ENCODE measurements around the gene CYGB. TPM values are rescaled to one million over a fixed set of nuclear protein-coding genes. Genes with fewer than 3 reads are reported as not detected.
"Not testable (repeated sequence)": the region's sequence is repeated elsewhere in the genome, so short reads cannot be mapped to it uniquely, and the experiment has no call there.

The CYGB gene
- total RNA-seq, 1 experiment from 2014 or later = 0.56 TPM

DNA sequence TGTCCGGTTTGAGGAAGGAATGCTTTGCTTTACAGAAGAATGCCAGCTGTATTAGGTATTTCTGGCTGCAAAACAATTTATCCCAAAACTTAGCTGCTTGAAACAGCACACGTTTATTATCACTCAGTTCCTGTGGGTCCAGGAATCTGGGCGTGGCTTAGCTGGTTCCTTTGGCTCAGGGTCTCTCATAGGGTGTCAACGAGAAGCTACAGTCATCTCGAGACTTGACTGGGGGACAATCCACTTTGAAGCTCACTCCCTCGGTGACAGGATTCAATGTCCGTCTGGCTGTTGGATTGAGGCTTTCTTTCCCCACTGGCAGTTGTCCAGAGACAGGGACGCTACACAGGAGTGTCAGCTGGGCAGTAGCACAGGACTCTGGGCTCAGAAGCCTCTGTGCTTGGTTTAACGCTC lies 26.7 kb downstream of the CYGB start:
- no peak for DNase-seq (ENCODE audit: low spot score)
- BruUV-seq (replicated peaks) = no TSS peak
- H3K27ac ChIP-seq (ENCODE audit: low read depth, low read length, poor library complexity, severe bottlenecking) = no peak overlapping the region

DNA sequence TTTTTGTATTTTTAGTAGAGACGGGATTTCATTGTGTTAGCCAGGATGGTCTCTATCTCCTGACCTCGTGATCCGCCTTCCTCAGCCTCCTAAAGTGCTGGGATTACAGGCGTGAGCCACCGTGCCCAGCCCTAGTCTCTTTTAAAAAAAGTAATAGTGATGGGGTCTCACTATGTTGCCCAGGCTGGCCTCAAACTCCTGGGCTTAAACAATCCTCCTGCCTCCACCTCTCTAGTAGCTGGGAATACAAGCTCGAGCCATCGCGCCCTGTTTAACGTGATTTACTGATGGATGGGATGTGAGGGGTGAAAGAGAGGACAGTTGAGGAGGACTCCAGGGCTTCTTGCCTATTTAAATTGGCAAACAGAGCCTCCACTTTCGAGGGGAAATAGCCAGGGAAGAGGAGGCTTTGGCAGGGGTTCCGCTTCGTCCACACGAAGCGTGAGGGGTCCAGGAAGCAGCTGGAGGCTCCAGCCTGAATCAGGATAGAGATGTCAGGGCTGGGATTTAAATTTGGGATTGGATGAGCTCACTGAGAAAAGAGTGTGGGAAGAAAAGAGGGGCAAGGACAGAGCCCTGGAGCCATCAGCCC lies 28.9 kb downstream of the CYGB start:
- POLR2A ChIA-PET (ENCODE audit: low non-redundant PET) = interaction anchor here (0.7 kb wide), 1 partner anchor 230 kb away, joined by 3 read pairs; no protein-coding TSS in a partner anchor
- H3K27me3 ChIP-seq (replicated peaks; ENCODE audit: insufficient read depth, low read depth, low read length, poor library complexity); intact Hi-C loops (cut with micrococcal nuclease; ENCODE audit: unreplicated experiment); H3K27ac ChIP-seq (ENCODE audit: low read depth, low read length, poor library complexity, severe bottlenecking); DNase-seq (ENCODE audit: low spot score); H3K4me1 ChIP-seq (ENCODE audit: insufficient read depth, low read length, poor library complexity, severe bottlenecking); CTCF ChIA-PET; H3K4me3 ChIP-seq (ENCODE audit: low read depth, low read length, poor library complexity, severe bottlenecking); H3K36me3 ChIP-seq (ENCODE audit: insufficient read depth, low read length, poor library complexity, severe bottlenecking); H3K9me3 ChIP-seq (ENCODE audit: low read depth, low read length, poor library complexity, severe bottlenecking); BruUV-seq (replicated peaks): not testable (repeated sequence)

More for the DNA sequence above, 26.7 kb downstream of the CYGB start:
- intact Hi-C loops (cut with micrococcal nuclease; ENCODE audit: unreplicated experiment) = no loop called here
- H3K27me3 ChIP-seq (replicated peaks; ENCODE audit: insufficient read depth, low read depth, low read length, poor library complexity) = no peaks in the 10 kb centered on the region
- peaks cover 3% of the 10 kb centered on the region for H3K4me1 ChIP-seq (ENCODE audit: insufficient read depth, low read length, poor library complexity, severe bottlenecking)
- no peak overlapping the region for H3K4me3 ChIP-seq (ENCODE audit: low read depth, low read length, poor library complexity, severe bottlenecking)
- TF ChIP-seq EZH2 (IDR thresholded peaks at IDR 0.05; ENCODE audit: borderline replicate concordance, low read depth, low read length, poor library complexity, severe bottlenecking) = no peak
- TF ChIP-seq, protein P1, sequence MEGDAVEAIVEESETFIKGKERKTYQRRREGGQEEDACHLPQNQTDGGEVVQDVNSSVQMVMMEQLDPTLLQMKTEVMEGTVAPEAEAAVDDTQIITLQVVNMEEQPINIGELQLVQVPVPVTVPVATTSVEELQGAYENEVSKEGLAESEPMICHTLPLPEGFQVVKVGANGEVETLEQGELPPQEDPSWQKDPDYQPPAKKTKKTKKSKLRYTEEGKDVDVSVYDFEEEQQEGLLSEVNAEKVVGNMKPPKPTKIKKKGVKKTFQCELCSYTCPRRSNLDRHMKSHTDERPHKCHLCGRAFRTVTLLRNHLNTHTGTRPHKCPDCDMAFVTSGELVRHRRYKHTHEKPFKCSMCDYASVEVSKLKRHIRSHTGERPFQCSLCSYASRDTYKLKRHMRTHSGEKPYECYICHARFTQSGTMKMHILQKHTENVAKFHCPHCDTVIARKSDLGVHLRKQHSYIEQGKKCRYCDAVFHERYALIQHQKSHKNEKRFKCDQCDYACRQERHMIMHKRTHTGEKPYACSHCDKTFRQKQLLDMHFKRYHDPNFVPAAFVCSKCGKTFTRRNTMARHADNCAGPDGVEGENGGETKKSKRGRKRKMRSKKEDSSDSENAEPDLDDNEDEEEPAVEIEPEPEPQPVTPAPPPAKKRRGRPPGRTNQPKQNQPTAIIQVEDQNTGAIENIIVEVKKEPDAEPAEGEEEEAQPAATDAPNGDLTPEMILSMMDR (conservative IDR thresholded peaks at IDR 0.05; ENCODE audit: low read depth, low read length) = no peak
- no peaks in the 10 kb centered on the region for H3K36me3 ChIP-seq (ENCODE audit: insufficient read depth, low read length, poor library complexity, severe bottlenecking)
- ChIA-PET POLR2A (ENCODE audit: low non-redundant PET) (no interaction called here), CTCF (interaction anchor here (0.9 kb wide), 1 partner anchor 49 kb away, joined by 3 read pairs; no protein-coding TSS in a partner anchor)
- no peaks in the 10 kb centered on the region for H3K9me3 ChIP-seq (ENCODE audit: low read depth, low read length, poor library complexity, severe bottlenecking)

DNA sequence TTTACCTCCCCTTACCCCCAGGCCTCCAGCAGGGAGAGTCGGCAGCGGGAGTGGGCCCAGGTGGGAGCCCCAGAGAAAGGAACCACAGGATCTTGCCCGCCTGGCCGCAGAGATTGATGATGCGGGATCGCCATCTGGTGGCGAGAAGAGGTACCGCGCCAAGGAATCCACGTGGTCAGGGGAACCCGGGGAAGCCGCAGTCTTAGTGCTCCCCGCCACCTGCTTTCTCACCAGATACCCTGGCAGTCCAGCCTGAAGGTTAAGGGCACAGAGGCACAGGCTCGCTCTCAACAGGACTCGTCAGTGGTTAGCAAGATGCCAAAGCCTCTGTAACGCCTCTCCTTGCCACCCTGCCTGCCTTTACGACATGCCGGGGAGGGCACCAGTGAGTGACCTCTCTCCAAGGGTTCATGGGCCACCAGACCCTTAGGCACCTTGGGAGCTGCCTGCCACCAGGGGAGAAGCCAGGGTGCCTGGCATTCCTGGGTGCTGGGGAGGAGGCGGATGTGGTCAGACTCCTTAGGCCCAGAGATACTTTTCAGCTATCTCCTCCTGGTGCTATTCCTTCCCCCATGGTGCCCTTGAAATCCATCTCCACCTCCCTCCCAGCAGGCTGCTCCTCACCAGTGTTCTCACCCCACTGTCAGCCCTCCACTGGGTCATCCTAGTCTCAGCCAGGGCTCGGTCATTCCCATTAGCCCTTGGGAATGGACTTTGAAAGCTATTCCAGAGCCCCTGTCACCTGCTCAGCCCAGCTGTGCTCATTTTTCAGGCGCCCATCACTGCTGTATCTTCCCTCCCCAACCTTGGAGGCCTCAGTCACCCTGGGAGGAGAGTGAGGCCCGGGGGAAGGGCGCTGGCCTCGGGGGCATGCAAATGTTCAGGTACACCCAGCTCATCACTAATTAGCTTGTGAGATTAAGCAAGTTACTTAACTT lies 30.8 kb downstream of the CYGB start:
- TF ChIP-seq, protein P1 (conservative IDR thresholded peaks at IDR 0.05; ENCODE audit: low read depth, low read length) = peak; percentile 88
- TF ChIP-seq EZH2 (IDR thresholded peaks at IDR 0.05; ENCODE audit: borderline replicate concordance, low read depth, low read length, poor library complexity, severe bottlenecking) = no peak
- BruUV-seq (replicated peaks) = no TSS peak
- POLR2A ChIA-PET (ENCODE audit: low non-redundant PET) = interaction anchor here (0.5 kb wide), 1 partner anchor 122 kb away, joined by 3 read pairs; no protein-coding TSS in a partner anchor
- Histone ChIP-seq H3K27ac (ENCODE audit: low read depth, low read length, poor library complexity, severe bottlenecking) (no peak overlapping the region), H3K9me3 (ENCODE audit: low read depth, low read length, poor library complexity, severe bottlenecking) (no peaks in the 10 kb centered on the region), H3K36me3 (ENCODE audit: insufficient read depth, low read length, poor library complexity, severe bottlenecking) (no peaks in the 10 kb centered on the region), H3K27me3 (replicated peaks; ENCODE audit: insufficient read depth, low read depth, low read length, poor library complexity) (no peaks in the 10 kb centered on the region), H3K4me1 (ENCODE audit: insufficient read depth, low read length, poor library complexity, severe bottlenecking) (peaks cover 4% of the 10 kb centered on the region), H3K4me3 (ENCODE audit: low read depth, low read length, poor library complexity, severe bottlenecking) (no peak overlapping the region)
- CTCF ChIA-PET = interaction anchor here (1.0 to 1.2 kb wide), 2 partner anchors 9 to 16 kb away, joined by 3 to 4 read pairs; no protein-coding TSS in a partner anchor
- intact Hi-C loops (cut with micrococcal nuclease; ENCODE audit: unreplicated experiment) = loop anchor here (1.0 to 2.0 kb wide), 2 partner anchors 40 to 98 kb away; no protein-coding TSS in a partner anchor
- peak; percentile 82 for DNase-seq (ENCODE audit: low spot score)

Measured in A673 (cell line).